GM19025 (cell line): ENCODE results near the gene DTNBP1.
"Not testable (repeated sequence)": the region's sequence is repeated elsewhere in the genome, so short reads cannot be mapped to it uniquely, and the experiment has no call there.

Experiments
- ATAC-seq: cut with Tn5 transposase; IDR thresholded peaks from one replicate; pipeline ENCODE4 v1.9.1; 2021; ENCODE audit warnings: mild to moderate bottlenecking, low read depth, moderate library complexity; ENCODE audit not compliant: unreplicated experiment

Gene DTNBP1

DNA sequence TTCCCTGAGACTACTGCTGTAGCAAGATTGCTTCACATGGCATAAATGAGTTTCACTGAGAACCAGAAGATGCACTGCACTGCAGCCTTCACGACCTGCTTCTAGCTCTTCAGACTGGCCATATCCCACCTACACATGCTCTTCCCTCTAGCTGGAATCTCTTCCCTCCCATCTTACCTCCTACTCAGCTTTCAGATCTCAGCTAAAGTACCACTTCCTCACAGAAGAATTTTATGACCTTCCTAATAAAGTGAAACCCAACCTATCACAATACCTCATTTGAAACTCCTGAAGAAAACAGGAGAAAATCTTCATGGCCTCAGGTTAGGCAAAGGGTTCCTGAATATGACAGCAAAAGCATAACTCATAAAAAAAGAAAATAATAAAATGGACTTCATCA lies 99.9 kb downstream of the DTNBP1 start:
- no peak for ATAC-seq

DNA sequence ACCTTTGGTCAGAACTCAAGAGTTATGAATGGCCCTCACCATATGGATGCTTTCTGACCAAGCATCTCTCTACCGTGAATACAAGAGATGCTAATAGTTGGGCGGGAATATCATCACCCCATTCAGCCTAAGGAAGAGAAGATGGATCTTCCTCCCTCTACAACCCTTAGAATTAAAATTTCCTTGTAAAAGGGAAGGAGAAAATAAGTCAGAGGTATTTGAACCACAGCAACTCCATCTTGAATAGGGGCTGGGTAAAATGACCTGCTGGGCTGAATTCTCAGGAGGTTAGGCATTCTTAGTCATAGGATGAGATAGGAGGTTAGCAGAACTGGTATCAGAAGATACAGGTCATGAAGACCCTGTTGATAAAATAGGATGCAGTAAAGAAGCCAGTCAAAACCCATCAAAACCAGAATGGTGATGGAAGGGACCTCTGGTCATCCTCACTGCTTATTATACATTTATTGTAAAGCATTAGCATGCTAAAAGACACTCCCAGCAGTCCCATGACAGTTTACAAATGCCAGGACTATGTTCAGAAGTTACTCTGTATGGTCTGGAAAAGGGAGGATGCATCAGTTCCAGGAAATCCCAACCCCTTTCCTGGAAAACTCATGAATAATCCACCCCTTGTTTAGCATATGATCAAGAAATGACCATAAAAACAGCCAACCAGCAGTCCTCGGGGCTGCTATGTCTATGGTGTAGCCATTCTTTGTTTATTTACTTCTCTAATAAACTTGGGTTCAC lies 101.2 kb downstream of the DTNBP1 start:
- ATAC-seq: no peak

DNA sequence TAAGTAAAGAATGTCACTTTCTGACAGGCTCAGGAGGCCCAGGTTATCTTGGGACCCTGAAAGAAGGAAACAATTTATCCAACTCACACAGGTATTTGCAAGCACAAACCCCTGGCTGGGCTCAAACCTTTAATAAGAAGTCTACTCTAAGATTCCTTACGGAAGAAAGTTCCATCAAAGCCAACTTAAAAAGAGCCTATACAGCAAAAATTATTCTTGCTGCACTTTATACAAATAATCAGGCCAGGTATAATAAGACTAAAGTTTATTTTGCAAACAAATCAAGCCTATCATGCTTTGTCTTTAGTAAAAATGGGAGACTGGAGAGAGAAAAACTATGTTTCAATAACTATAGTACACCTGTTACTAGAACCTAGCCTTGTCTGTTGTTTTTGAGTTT lies 102.1 kb downstream of the DTNBP1 start:
- no peak for ATAC-seq

DNA sequence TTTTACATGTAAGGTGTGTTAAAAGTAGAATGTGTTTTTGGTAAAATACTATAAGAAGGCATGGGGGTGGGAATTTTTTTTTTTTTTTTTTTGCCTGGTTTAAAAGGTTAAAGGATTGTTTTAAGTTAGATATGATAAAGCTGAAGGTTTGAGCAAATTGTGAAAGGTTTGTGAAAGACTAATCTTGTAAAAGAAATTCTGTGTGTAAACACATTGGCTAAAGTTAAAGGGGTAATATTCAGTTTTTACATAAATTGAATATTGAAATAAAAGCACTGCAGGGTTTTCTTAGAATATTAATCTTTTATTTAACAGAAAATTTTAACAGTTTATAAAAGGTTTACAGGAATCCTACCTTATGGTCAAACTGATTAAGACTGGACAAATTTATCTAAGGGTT lies 105.7 kb downstream of the DTNBP1 start:
- no peak for ATAC-seq

DNA sequence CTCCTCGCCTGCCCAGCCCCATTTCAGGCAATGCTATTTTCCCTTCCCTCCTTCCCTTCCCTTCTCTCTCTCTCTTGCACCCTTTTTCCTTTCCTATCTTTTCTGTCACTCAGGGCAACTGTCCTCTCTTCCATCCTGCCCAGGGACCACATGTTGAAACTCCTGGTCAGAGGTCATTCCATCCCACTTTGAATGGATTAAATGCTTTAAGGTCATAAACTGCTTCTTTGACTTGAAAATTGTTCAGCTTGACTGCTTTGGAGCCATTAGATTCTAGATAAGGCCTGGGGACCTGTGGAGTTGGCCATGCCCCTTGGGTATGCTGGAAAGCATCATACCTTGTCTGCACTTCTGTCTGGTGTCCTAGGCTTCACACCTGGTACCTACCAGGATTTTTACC lies 106.1 kb downstream of the DTNBP1 start:
- no peak for ATAC-seq

DNA sequence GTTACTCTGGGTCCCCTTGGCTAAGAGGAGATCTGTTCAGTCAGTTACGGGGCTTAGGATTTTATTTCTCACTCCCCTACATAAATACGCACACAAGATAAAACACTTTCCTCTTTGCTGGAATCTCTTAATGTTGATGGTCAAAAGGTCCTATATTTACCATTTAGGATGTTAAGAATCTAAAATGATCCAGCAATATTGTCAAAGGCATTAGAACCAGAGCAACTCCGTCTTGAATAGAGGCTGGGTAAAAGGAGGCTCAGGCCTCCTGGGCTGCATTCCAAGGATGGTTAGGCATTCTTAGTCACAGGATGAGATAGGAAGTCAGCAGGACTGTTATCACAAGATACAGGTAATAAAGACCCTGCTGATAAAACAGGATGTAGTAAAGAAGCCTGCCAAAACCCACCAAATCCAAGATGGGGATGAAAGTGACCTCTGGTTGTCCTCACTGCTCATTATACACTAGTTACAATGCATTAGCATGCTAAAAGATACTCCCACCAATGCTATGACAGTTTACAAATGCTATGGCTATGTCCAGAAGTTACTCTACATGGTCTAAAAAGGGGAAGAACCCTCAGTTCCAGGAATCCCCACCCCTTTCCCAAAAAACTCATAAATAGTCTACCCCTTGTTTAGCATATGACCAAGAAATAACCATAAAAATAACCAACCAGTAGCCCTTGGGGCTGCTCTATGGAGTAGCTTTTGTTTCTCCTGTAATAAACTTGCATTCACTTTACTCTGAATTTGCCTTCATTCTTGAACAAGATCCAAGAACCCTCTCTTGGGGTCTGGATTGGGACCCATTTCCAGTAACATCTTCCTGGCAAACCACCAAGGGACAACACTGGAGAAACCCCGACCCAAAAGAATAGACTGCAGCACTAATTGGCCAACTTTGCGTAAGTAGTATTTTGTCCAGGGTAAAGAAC lies 107.5 kb downstream of the DTNBP1 start:
- ATAC-seq: no peak

DNA sequence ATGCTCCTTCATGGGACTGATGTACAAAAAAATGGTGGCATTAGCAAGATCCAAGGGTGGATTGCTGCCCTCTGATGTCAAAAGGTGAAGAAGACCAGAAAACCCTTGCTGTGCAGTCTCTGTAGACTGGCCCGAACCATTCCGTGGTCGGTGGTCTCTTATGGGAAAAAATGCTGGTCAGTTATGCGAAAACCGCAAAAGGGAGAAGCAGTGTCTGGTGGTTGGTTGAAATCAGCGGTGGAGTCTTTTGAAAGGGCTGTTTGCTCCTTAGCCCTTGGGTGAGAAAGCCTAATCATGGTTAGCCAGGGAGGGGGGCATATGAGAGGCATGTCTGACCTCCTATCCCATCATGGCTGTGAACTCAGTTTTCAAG lies 108.1 kb downstream of the DTNBP1 start:
- no peak for ATAC-seq

DNA sequence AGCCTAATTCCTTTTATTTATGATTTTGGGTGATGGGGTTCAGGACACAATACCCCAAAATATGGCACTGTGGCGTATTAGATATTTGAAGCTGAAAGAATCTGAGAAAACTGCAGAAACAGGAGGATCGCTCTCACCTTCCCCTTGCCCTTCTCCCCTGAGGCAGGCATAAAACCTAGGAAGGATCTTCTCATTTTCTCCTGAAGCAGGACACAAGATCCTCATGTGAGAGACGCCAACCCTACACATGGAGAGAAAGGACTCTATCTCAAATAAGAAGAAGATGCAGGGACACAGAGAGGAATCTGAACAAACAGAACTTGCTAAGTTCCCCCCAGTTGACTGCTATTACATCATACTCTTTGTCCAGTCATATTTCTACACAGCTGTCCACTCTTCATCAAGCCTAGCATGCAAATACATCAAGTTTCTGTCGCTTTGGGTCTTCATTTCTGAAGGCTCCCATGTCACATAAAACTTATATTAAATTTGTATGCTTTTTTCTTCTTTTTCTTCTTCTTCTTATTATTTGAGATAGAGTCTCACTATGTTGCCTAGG lies 109.0 kb downstream of the DTNBP1 start:
- ATAC-seq: no peak

DNA sequence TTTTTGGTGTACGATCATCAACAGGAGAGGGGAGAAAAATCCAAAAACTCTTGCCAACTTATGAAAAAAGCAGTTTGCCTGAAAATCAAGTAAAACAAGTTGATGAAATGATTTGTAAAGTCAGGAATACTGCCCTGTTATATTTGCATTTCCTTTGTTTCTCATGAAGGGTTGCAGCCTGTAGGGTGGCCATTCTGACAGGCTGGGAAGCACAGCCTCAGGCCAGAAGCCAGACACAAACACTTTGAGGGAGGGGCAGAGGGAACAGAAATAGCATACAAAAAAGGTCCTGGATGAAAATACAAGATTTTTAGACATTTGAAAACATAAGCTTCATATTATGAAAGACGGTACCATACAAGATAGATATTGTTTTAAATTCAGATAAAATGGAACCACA lies 109.8 kb downstream of the DTNBP1 start:
- no peak for ATAC-seq

DNA sequence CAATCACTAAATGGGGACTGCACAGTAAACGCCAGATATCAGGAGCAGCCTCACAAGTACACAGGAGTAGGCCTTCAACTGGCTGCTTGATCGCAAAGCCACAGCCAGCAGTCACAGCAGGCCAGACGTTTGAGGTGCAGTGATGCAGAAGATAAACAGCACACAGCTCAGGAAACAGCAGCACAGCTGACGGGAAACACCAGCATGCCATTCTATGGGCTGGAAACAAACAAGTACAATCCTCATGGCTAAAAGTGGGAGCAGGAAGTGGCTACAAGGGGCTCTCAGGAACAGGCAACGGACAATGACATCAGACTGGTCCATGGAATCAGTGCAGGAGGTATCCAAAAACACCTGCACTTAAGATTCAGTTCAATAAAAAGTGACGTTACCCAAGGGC lies 111.0 kb downstream of the DTNBP1 start:
- ATAC-seq: no peak

DNA sequence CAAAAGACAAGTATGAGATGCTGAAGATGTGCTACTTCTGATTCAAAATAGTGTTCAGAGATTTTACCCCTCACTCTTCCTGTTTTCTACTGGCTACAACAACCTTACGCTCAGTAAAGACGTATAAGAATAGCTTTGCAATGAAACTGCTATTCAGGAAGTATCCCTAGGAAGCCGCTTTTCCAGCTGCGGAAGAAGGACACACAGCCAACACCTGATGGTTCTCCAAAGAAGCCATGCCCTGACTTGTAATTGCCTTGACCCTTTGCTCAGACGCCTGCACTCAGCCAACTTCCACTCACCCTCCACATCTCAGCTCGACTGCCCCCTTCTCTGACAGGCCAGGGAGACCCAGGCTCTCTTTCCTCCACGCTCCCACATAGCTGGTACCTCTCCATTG lies 111.6 kb downstream of the DTNBP1 start:
- no peak for ATAC-seq

DNA sequence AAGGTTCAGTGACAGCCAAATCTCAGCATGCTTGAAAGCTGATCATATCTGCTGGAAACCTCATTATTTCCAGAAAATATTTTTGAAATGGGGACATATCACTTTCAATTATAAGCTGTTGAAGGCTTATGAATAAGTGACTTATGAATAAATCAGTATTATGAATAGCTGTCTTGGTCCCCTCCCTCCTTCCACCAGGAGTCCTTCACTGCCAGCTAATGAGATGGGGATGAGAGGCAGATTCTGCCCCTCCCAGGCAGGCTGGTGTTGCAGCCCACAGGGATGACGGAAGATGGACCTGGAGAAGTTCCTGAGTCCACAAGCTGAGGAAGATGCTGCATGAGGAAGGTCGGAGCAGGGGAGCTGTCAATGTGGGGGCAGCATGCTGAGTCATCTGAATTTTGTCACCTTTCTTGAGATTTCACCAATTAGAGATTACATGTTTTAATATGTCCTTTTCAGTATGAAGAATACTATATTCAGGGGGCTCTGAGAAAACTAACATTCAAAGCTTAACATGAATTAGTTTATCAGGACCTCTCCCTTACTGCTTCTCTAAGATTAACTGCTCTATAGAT lies 112.2 kb downstream of the DTNBP1 start:
- ATAC-seq: no peak

DNA sequence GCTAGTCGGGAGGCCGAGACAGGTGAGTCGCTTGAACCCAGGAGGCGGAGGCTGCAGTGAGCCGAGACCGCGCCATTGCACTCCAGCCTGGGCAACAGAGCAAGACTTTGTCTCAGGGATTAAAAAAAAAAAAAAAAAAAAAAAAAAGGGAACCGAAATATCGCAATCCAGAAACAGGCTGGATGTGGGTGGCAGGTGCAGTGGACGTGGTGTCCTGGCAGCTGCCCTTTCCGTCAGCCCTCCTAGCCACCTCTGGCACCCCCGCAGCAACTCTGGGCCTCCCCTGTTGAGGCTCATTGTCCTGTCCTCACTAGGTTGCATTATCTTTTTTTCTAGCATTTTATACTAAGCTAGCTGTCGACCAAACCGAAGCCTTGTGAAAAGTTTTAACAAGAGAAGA lies 113.5 kb downstream of the DTNBP1 start:
- ATAC-seq: no peak

DNA sequence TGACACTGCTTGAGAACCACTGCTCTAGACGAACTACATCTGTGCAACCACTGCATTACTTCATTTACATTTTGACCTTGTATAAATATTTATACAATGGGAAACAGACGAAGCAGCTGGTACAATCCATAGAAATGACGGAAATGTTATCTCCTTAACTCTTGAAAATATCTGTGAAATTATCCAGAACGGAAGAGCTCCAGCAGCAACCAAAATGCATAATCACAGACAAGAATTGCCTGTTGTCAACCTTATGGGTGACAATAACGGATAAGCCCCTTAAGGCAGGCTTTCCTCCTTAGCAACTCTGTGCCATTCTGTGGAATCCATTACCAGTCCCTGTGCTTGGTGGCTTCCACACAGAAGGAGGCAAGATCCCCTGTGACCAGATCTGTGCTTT lies 115.4 kb downstream of the DTNBP1 start:
- no peak for ATAC-seq

DNA sequence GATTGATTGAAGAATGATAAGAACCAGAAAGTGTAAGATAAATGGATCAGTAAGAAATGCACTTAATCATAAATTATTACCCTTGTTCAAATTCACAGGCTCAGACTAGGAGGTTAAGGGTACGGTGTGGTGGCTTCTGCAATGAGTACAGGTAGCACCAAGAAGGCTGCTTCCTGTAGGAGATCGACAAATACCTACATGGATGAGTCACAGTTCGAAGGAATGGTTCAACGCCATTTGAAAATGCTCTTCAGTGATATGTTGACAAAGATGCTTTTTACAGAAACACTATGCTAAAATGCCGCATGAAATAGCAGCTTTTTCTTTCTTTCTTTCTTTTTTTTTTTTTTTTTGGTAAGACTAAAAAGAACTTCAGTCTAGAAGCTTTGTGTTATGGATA lies 116.2 kb downstream of the DTNBP1 start:
- no peak for ATAC-seq

DNA sequence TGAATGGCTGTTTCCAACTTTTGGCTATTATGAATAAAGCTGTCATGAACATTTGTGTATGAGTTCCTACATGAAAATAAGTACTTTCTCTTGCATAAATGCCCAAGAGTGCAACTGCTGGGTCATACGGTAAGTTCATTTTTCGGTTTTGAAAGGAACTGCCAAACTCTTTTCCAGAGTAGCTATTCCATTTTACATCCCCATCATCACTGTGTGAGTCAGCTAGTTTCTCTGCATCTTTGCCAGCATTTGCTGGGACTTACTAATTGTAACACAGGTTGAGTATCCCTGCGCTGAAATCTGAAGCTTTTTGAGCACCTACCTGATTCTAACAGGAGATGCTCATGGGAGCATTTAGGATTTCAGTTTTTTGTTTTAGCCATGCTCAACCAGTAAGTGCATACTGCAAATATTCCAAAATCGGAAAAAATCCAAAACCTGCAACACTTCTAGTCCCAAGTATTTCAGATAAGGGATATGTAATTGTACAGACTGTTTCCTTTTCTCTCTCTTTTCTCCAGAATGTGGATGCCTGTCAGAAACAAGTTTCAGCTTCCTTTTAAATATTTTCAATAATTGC lies 118.4 kb downstream of the DTNBP1 start:
- ATAC-seq: no peak

DNA sequence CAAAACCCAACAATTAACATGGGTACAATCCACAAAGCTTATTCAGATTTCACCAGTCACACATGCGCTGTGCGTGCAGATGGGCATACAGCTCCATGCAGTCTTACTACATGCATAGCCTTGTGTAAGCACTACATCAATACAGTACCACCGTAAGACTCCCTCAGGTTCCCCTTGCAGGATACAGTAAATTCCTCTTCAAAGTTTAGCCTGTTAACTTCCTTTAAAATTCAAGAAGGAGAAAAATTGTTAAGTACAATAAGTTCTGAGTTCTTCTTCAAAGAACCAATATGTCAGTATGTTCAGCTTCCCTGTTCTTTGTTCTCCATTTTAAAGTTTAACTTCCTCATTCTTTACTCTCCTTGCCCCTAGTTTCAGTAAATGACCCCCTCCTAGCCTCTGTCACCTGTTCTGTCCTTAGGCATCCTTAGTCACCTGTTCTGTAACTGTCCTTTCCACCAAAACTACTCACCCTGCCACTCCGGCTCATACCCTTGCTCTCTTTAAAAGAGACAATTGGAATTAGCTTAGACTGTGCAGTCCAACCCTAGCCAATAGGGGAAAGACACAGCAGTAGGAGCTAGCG lies 119.4 kb downstream of the DTNBP1 start:
- ATAC-seq: not testable (repeated sequence)

DNA sequence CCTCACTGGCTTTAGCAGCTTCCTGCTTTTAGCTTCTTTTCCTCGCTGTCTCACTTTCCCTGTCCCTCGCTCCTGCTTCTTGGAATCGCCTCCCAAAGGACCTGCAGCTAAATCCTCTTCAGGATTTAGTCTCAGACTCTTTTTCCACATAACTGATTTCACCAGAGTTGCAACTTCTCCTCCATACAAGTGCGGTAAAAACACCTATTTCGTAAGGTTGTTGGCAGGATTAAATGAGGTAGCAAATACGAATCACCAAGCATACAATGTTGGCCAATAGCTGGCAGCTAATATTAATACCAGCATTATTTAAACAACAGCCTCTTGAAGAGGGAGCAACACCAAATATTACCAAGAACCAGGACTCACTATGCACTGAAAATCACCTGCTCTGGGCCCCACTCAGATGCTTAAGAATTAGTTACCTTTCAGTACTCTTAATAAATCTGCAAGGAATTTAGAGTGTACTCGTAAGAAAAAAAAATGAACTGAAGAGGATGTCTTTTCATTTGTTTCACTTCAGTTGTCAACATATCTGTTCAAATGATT lies 123.0 kb downstream of the DTNBP1 start:
- ATAC-seq: no peak

DNA sequence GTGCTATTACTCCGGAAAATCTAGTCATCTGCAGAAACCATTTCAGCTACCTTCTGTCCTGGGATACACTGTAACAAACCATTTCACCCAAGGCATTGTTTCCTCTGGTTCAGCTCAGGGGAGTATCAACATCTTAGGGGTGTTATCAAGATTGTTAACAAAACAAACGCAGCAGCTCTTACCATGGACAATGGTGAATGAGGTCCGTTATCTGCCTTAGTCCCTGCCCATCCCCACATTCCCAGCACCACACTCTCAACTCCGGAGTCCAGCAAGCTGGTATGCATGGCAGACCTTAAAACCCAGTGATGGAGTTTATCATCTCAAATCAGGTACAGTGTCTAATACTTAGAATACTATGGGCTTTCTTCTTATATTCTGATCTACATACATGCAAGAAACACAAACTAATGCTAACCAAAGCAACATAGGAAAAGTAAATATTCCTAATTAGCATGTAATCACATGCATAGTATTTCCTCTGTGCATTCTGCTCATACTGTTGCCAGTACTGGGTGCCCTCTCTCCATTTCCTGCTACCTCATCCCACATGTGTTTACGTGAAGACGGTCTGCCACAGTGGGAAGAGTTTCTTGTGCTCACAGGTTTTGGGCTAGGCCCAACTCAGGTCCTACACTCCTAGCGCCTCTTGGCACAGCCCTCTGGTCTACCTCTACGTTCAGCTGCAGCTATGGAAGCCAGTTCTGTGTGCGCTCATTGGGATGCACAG lies 123.9 kb downstream of the DTNBP1 start:
- ATAC-seq: no peak

DNA sequence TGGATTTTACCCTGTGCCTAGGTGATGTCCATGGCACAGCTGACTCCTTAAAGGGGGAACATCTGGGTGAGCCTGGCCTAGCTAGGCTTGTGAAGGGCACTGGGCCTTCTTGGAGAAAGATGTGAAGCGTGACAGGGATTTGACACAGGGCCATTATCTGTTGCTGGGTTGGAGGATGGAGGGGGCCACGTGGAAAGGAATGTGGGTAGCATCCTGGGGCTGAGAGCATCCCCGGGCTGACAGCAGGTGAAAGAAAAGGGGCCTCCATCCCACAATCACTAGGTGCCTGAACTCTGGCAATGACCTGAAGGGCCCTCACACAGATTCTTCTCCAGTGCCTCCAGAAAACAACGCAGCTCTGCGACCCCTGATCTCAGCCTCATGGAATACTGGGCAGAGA lies 124.7 kb downstream of the DTNBP1 start:
- no peak for ATAC-seq
